ENCODE results near the gene COX7B.

COX7B gene

GRCh38 chrX:77945910-77946545 is 46.8 kb downstream of the COX7B start:
- no peak for DNase-seq (ENCODE audit: low read depth in 2 of 2)

GRCh38 chrX:77946571-77946970 is 47.3 kb downstream of the COX7B start:
- DNase-seq (ENCODE audit: low read depth in 2 of 2) = no peak

- DNase-seq (ENCODE audit: low read depth in 2 of 2) = no peak
Observed at GRCh38 chrX:77949840-77950239, 50.6 kb downstream of the COX7B start.

- DNase-seq (ENCODE audit: low read depth in 2 of 2) = no peak
Observed at GRCh38 chrX:77952173-77952572, 52.9 kb downstream of the COX7B start.

GRCh38 chrX:77953302-77953701 is 54.0 kb downstream of the COX7B start:
- no peak for DNase-seq (ENCODE audit: low read depth in 2 of 2)

GRCh38 chrX:77953708-77954107 is 54.4 kb downstream of the COX7B start:
- DNase-seq (ENCODE audit: low read depth in 2 of 2) = no peak

Measured in stimulated activated CD8-positive, alpha-beta memory T cell treated with anti-CD3 and anti-CD28 coated beads, Interleukin-7, amount 100 ng/mL, for 4 hours (primary cell).